Measurements from ENCODE around the gene ZFX.

Gene ZFX

GRCh38 chrX:24203072-24203808 lies 53.7 kb downstream of the ZFX start:
- in situ Hi-C loops (cut with HindIII; ENCODE audit: low sequenced_read_pairs) = no loop called here
- DNase-seq (ENCODE audit: low read depth, low spot score) = no peak

GRCh38 chrX:24204331-24204730 lies 54.8 kb downstream of the ZFX start:
- no peak for TF ChIP-seq CTCF (IDR thresholded peaks at IDR 0.05; ENCODE audit: low read depth, low read length)
- DNase-seq (ENCODE audit: low read depth, low spot score) = peak; percentile 28
- no peak overlapping the region for H3K4me3 ChIP-seq (ENCODE audit: low read depth, low read length)
- in situ Hi-C loops (cut with HindIII; ENCODE audit: low sequenced_read_pairs) = no loop called here

More at GRCh38 chrX:24203072-24203808, 53.7 kb downstream of the ZFX start:
- no peak for TF ChIP-seq CTCF (IDR thresholded peaks at IDR 0.05; ENCODE audit: low read depth, low read length)
- no peak overlapping the region for H3K4me3 ChIP-seq (ENCODE audit: low read depth, low read length)

- no peak for DNase-seq (ENCODE audit: low read depth, low spot score)
- TF ChIP-seq CTCF (IDR thresholded peaks at IDR 0.05; ENCODE audit: low read depth, low read length) = no peak
- in situ Hi-C loops (cut with HindIII; ENCODE audit: low sequenced_read_pairs) = no loop called here
- H3K4me3 ChIP-seq (ENCODE audit: low read depth, low read length) = no peak overlapping the region
Observed at GRCh38 chrX:24204958-24205357, 55.4 kb downstream of the ZFX start.

DNA sequence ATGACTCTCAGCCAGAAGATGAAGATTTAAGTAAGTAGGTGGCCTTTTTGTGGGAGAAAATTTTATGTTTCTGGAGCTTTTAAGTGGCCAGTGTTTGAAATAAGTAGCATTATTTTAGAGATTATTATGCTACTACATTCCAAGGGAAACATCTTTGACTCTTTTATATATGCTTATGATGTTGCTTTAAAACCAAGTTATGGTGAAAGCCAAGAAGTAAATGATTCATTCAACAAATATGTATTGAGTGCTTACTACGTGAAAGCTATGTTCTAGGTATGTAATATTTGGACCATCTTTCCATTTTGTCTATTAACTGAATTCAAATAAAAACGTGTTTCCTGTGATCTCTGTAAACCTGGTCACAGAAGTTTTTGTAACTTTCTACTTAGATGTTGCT lies 58.3 kb downstream of the ZFX start:
- DNase-seq (ENCODE audit: low read depth, low spot score) = peak; percentile 27
- H3K4me3 ChIP-seq (ENCODE audit: low read depth, low read length) = no peak overlapping the region
- TF ChIP-seq CTCF (IDR thresholded peaks at IDR 0.05; ENCODE audit: low read depth, low read length) = no peak
- in situ Hi-C loops (cut with HindIII; ENCODE audit: low sequenced_read_pairs) = no loop called here

GRCh38 chrX:24208496-24209240 lies 59.1 kb downstream of the ZFX start:
- DNase-seq (ENCODE audit: low read depth, low spot score) = no peak
- in situ Hi-C loops (cut with HindIII; ENCODE audit: low sequenced_read_pairs) = no loop called here
- TF ChIP-seq CTCF (IDR thresholded peaks at IDR 0.05; ENCODE audit: low read depth, low read length) = no peak
- no peak overlapping the region for H3K4me3 ChIP-seq (ENCODE audit: low read depth, low read length)

DNA sequence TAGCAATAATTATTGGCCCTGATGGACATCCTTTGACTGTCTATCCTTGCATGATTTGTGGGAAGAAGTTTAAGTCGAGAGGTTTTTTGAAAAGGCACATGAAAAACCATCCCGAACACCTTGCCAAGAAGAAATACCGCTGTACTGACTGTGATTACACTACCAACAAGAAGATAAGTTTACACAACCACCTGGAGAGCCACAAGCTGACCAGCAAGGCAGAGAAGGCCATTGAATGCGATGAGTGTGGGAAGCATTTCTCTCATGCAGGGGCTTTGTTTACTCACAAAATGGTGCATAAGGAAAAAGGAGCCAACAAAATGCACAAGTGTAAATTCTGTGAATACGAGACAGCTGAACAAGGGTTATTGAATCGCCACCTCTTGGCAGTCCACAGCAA lies 60.7 kb downstream of the ZFX start:
- TF ChIP-seq CTCF (IDR thresholded peaks at IDR 0.05; ENCODE audit: low read depth, low read length) = no peak
- in situ Hi-C loops (cut with HindIII; ENCODE audit: low sequenced_read_pairs) = no loop called here

More for the DNA sequence above, 60.7 kb downstream of the ZFX start:
- no peak overlapping the region for H3K4me3 ChIP-seq (ENCODE audit: low read depth, low read length)
- no peak for DNase-seq (ENCODE audit: low read depth, low spot score)

Data from astrocyte of the spinal cord (primary cell).